HG02870 (cell line): ENCODE data around the gene TRIM54.

Experiments used
- ATAC-seq: cut with Tn5 transposase; IDR thresholded peaks from one replicate; pipeline ENCODE4 v1.9.1; 2021; ENCODE audit warnings: mild to moderate bottlenecking, moderate library complexity; ENCODE audit not compliant: unreplicated experiment

The TRIM54 gene, protein sequence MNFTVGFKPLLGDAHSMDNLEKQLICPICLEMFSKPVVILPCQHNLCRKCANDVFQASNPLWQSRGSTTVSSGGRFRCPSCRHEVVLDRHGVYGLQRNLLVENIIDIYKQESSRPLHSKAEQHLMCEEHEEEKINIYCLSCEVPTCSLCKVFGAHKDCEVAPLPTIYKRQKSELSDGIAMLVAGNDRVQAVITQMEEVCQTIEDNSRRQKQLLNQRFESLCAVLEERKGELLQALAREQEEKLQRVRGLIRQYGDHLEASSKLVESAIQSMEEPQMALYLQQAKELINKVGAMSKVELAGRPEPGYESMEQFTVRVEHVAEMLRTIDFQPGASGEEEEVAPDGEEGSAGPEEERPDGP

DNA sequence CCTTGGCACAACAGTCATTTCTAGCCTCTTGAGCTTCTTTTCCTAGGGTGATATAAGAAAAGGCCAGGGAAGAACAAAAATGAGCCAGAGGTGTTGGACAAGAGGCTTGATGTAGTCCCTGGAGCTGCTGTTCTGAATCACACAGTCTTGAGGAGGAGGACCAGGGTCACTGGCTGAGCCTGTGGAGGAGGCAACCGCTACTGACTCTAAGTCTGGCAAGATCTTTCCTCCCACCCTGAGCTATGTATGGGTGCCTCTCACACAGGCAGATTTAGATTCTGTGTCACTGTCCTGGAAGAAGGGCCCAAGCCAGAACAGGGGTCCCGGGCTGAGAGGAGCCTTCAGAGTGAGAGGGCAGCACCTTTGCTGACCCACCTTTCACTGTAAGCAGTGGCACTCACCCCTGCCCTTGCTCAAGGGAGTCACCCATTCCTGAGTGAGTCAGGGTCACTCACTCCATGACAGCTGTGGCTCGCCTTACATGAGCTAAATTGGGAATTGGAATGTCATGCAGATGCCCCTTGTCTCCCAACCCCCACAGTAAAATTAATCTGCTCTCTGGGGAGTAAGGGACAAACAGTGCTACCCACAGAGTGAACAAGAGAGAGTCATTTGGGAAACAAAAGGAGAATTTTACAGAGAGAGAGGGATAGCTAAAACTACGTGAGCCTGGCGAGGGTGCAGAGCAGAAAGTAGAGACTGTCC, at the start of gene TRIM54:
Gene TRIM54 (plus strand): TSS at position 575 of the 705 bp plus-strand sequence. CDS start 303 bp downstream, outside the sequence.
- ATAC-seq = no peak

DNA sequence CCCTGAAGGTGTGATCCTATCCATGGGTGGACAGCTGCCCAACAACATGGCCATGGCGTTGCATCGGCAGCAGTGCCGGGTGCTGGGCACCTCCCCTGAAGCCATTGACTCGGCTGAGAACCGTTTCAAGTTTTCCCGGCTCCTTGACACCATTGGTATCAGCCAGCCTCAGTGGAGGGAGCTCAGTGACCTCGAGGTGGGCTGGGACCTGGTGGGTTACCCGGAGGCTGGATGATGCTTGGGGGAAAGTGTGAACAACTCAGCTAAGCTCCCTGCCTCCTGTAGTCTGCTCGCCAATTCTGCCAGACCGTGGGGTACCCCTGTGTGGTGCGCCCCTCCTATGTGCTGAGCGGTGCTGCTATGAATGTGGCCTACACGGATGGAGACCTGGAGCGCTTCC, 48.9 kb upstream of the TRIM54 start:
- ATAC-seq = no peak

DNA sequence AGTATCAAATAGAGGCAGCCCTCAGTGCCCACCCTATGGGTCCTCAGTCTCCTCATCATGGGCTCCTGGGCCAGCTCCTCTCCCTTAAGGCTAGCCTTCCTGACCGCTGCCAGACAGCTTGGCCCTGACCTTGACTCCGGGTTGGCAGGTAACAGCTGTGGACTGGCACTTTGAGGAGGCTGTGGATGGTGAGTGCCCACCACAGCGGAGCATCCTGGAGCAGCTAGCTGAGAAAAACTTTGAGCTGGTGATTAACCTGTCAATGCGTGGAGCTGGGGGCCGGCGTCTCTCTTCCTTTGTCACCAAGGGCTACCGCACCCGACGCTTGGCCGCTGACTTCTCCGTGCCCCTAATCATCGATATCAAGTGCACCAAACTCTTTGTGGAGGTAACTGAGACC, 46.1 kb upstream of the TRIM54 start:
- ATAC-seq = no peak

DNA sequence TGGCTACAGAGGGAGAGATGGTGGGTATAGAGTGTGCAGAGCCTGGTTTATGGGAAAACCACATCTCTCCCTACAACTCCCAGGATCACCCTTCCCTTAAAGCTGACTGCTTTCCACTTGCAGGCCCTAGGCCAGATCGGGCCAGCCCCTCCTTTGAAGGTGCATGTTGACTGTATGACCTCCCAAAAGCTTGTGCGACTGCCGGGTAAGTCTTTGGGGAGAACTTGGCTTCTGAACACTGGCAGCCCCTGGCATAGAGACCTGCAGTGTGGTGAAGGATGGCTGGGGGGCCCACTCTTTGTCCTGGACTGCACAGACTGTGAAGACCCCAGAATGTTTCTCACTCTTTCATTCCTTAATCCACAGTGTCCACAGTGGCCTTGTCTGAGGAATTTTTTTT, 45.6 kb upstream of the TRIM54 start:
- ATAC-seq = no peak

DNA sequence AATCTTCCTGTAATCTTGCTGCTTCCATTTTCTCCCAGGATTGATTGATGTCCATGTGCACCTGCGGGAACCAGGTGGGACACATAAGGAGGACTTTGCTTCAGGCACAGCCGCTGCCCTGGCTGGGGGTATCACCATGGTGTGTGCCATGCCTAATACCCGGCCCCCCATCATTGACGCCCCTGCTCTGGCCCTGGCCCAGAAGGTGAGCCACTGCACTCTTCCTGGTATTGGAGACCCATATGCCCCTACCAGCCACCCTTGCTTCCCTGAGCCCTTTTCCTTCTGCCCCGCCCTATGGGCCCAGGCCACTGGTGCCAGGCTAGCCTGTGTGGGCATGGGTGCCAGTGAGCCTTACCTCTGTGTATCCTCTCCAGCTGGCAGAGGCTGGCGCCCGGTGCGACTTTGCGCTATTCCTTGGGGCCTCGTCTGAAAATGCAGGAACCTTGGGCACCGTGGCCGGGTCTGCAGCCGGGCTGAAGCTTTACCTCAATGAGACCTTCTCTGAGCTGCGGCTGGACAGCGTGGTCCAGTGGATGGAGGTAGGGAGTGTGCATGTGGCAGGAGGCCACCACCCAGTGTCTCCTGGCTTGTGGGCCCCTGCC, 44.8 kb upstream of the TRIM54 start:
- no peak for ATAC-seq

DNA sequence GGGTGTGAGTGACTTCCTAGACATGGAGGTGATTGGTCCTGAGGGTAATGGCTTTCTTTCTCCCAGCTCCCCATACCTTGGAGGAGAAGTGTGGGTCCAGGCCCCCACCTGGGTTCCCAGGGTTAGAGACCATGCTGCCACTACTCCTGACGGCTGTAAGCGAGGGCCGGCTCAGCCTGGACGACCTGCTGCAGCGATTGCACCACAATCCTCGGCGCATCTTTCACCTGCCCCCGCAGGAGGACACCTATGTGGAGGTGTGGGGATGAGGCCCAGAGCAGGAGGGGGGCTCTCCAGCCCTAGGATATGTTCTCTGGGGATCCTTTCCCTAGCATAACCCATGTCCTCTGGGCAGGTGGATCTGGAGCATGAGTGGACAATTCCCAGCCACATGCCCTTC, 43.3 kb upstream of the TRIM54 start:
- ATAC-seq = no peak

DNA sequence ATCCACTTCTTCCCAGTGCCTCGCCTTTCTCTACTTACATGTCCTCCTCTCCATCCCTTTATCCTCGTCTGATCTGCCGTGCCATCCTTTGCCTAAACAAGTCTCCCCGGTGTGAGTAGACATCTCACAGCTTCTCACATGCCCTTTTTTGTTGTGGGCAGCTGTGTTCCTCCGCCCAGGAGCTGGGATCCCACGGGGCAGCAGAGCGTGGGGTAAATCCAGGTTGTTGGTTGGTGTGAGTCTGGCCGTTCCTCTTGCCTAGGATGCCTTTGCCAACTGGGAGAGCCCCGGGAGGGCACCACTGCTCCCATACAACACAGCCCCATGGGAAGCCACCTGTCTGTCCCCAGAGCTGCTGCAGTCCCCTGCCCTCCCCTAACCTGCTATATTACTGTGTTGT, 41.8 kb upstream of the TRIM54 start:
- no peak for ATAC-seq

DNA sequence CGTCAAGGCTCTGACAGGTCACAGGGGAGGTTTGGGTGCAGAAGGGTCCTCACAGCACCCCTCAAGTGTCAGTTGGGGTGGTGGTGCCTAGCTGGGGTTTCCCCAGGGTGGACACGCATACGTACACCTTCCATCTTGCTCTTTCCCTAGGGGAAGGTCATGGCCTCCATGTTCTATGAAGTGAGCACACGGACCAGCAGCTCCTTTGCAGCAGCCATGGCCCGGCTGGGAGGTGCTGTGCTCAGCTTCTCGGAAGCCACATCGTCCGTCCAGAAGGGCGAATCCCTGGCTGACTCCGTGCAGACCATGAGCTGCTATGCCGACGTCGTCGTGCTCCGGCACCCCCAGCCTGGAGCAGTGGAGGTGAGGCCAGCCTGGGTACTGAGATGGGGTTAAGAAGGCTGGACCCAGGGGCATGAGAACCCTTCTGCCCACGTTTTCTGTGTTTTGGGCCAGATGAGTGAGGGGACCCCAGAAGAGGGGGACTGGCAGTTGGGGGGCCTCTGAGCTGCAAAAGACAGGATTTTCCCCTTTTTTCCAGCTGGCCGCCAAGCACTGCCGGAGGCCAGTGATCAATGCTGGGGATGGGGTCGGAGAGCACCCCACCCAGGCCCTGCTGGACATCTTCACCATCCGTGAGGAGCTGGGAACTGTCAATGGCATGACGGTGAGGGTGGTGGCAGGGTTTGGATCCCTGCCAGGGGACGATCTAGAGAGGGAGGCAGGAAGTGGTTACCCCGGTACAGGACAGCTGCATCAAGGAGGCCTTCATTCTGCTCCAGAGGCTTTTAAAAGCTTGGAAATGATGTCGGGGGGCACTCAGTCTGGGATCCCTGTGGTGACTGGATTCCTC, 40.2 kb upstream of the TRIM54 start:
- no peak for ATAC-seq

DNA sequence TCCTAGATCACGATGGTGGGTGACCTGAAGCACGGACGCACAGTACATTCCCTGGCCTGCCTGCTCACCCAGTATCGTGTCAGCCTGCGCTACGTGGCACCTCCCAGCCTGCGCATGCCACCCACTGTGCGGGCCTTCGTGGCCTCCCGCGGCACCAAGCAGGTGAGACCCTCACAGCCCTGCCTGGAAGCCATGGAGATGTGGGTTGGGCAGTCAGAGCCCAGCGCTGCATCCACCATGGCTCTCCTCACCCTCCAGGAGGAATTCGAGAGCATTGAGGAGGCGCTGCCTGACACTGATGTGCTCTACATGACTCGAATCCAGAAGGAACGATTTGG, 39.6 kb upstream of the TRIM54 start:
- ATAC-seq = no peak

DNA sequence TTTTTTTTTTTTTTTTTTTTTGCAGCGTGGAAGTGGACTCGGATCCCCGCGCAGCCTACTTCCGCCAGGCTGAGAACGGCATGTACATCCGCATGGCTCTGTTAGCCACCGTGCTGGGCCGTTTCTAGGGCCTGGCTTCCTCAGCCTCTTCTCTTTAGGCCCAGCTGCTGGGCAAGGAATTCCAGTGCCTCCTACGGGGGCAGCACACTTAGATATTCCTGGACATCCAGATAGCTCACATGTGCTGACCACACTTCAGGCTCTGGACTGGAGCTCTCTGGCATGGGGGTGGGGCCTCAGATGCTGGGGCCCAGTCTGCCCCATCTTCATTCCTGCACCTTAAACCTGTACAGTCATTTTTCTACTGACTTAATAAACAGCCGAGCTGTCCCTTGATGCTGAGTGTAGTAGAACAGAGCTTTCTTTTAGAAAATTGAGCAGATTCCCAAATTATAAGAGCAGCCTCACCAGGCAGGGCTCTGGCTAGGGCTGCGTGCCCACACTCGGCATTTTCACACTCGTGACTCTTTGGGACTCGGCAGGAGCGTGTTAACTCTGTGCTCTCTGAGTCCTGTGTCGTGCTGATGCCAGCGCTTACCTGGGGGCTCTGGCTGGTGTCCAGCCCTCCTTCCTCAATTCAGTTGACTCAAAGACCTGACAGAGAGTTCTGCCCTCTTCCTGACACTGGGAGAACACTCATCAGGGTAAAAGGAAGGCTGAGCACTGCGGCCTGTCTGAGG, 38.7 kb upstream of the TRIM54 start:
- ATAC-seq = no peak

DNA sequence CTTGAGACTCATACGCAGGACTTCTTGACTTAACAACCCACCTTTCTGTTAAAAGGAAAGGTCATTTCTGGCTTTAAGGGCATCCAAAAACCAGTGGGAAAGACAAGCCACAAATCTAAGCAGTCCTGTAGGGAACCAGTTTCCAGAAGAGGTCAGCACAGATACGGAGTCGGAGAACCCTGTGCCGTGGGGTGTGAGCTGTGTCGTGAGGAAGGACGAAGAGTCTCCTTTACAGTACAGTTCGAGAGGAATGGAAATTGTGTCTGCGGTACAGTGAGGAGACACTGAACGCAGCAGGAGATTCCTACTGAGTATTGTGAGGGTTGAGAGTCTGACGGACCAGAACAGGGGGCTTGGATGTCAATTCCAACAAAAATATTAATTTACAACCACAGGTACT, 37.1 kb upstream of the TRIM54 start:
- ATAC-seq = no peak

DNA sequence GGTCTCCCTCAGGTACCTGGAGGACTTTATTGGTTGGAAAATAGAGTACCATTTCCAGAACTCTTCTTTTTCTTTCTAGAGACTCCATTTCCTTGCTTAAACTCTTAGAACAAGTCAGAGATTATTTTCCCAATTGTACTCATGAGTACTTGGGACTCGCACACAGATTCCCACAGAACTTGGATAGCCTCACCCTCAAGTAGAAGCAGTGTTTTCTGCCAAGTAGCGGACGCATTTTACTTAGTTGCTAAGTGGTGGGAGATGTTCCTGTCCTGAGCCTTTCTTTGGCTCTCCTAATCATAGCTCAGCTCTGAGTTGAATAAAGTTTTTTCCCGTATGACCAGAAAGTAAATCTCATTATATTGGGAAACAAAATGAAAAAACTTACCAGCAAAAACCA, 36.6 kb upstream of the TRIM54 start:
- ATAC-seq = no peak

DNA sequence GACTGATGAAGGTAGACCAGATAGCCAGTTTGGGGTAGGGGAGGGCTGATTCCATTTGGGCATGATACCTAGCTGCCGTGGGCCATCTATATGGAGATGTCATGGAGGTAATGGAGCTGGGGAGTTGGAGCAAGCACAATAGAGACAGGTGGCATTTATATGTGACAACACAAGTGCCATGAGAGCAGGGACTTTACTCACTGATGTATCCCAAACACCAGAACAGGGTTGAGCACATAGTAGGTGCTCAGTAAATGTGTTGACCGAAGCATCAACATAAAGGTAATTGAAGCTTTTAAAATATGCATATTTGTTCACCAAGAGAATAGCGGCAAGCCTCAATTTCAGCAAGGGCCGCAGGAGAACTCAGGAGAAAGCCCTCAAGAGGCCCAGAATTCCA, 34.3 kb upstream of the TRIM54 start:
- no peak for ATAC-seq

DNA sequence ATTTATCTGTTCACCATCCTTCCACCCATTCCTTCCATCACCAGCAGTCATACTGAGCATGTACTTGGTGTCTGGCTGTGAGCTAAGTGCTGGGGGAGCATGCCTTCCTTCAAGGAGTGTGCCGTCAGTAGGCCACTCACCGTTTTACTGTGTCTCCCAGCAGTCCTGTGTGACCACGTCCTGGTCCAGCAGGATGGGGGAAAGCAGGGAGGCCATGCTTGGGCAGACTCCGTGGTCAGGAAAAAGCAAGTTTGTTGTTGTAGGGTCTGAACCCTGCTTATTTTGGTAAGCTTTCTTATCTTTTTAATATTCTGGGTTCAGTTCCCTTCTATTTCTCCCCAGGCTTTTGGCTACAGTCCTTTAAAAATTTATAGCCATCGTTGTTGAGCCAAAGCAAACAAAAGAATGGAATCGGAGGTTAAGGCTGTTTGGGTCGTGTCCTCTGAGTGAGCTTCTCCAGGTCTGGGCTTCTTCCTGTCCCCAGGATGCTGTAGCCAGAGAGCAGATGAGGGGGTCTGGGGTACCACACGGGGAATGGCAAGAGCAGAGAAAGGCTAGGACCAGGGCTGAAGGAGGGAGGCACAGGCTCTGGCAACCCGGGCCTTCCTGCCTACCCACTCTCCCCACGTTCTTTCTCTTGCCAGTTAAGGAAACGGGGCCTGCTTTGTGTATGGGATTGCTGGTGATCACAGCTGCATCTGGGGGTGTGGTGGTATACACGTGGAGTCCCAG, 32.9 kb upstream of the TRIM54 start:
- ATAC-seq = no peak

DNA sequence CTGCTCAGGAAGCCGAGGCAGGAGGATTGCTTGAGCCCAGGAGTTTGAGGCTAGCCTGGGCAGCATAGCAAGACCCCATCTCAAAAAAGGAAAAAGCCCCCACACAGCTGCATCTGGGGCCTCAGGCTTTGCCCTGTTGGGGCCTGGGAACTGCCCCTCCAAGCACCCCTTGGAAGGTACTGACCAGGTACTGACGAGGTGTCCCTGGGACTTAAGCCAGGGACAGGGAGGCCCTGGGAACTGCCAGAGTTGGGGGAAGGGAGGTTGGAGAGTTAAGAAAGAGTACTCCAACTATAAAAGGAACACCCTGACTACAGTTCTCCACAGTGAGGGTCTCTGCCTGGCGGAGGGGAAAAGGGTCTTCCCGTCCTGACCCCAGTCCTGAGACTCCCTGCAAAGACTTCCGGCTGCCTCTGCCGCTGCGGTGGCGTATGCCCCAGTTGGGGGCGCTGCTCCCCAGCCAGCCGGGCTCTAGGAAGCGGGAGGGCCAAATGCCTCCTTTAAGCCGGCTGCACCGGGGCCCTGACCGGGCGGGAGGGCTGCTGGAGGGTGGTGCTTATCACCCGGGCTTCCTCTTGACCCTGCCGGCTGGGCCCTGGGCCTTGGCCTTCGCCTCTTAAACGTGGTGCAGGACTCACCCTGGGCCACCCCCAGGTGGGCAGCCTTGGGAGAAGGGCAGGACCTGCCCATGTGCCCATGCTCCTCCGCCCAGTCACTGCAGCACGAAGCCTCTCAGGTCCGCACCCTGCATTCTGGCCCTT, 32.2 kb upstream of the TRIM54 start:
- ATAC-seq = no peak

DNA sequence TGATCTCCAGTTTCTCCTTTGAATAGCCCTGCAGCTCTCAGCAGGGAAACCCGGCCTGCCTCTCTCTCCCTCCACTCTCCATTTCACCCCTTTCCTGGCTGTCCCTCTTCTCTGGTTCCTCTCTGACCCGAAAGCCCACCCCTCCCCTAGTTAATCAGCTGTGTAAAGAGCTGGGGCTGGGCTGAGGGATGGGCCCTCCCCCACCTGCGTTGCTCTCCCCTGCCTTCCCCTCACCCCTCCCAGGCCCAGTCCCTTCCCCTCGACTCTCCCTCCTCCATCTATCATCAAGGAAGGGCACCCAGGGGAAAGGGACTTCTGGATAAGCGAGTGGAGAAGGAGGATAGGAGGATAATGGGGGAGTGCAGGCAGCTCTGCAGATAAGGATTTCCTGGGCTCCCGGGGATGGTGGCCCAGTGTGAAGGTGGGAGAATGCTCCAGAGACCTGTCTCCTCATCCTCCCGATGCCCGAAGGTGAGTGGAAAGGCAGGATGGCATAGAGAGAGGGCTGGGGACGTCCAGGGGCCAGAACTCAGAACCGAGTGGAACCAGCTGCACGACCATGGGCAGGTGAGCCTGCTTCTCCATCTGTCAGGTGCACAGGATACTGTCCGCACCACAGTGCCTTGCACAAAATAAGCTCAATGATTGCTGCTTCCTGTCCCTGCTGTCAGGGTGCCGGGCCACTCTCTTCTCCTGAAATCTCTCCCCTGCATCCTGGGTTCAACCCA, 31.4 kb upstream of the TRIM54 start:
- no peak for ATAC-seq

DNA sequence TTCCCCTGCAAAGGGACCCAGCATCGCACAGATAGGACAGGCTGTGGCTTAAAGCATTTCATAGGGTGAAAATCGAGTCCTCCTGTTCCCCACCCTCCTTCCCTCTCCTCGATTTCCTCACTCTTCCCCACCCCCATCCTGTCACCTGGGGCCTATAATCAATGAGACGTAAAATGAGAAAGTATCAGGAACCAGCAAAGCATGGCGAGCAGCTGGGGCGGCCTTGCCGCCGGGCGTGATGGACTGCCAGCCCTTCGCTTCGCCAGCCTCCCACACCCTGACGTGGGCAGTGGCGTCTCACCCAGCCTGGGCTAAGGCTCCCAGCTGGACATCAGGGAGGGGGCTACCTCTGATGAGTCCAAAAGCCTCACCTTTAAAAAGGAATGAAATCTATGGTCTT, 30.5 kb upstream of the TRIM54 start:
- no peak for ATAC-seq

DNA sequence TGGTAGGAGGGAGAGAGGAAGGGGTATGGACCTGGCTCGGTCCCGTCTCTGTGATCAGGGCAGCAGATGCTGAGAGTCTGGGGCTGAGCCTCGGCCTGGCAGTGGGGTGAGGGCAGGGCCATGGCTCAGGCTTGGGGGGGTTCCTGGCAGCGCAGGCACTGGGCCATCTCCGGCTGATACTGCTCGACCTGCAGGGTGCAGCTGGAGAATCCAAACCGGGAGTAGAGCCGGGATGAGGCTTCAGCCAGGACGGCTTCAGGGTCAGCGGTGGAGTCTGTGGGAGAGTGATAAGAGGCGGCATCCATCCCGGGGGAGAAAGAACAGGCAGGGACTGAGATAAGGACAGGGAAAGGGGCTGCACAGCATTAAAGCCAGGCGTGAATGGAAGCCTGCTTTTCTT, 27.0 kb upstream of the TRIM54 start:
- ATAC-seq = no peak

DNA sequence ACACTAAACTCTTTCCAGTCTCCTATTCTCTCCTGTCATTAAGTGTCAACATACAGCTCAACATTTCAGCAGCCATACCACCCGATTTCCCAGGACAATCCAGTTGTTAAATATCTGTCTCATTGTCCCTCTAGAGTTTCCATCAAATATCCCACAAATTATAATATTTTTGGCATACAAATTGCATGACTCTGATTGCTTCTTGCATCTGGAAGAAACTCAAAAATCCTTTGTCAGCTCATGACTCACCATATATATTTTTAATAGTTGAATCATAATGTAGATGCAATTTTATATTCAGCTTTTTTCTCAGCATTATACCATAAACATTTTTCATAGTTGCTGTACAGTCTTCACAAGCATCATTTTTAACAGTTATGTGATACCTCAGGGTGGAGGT, 26.6 kb upstream of the TRIM54 start:
- no peak for ATAC-seq
